Stimulated activated CD4-positive, alpha-beta T cell treated with anti-CD3 and anti-CD28 coated beads, TNF-alpha, amount 100 ng/mL, for 1 hour (primary cell): ENCODE measurements around the gene LCN10.
"Not testable (repeated sequence)": the region's sequence is repeated elsewhere in the genome, so short reads cannot be mapped to it uniquely, and the experiment has no call there.

Experiments
- DNase-seq, 3 donors: peaks; one replicate each; pipeline ENCODE4 v3.0.0-alpha.2; 2020; ENCODE audit warnings: low read depth in 3 of 3, low spot score in 1 of 3

Gene LCN10

GRCh38 chr9:136755302-136756133 lies 12.8 kb upstream of the LCN10 start:
- DNase-seq: not testable (repeated sequence)

DNA sequence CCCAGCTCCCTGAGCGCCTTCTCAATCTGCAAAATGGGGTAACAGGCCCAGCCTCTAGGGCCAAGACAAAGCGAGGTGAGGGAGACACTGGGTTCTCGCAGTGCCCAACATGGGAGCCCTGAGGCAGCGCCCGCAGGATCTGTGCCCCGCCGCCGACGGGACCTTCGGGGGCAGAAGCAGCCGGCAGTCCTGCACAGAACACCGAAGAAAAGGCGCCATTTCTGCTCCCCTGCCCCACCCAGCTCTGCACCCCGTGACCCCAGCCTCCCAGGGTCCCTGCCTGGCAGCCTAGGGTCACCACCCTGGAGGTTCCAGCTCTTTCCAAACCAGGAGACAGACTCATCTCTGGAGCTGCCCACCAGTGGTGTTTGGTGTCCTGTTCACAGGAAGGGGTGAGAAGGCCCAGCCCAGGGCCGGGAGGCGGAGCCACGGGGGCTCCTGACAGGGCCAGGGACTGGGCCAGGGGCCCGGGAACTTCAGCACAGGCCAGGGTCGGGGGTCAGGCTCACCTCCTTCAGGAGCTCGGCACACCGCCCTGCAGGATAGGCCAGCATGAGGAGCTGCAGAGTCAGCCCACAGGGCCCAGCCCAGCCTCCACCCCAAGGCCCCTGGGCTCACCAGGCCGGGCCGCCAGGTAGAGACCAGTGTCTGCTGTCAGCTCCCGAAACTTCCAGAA lies 12.0 kb upstream of the LCN10 start:
- DNase-seq: no peak

GRCh38 chr9:136754059-136754572 lies 11.4 kb upstream of the LCN10 start:
- DNase-seq: no peak

- no peak for DNase-seq
Measured at GRCh38 chr9:136753371-136754058, 10.8 kb upstream of the LCN10 start.

- DNase-seq: no peak
Measured at GRCh38 chr9:136751814-136752213, 9.1 kb upstream of the LCN10 start.

GRCh38 chr9:136751244-136751643 lies 8.5 kb upstream of the LCN10 start:
- no peak for DNase-seq

DNA sequence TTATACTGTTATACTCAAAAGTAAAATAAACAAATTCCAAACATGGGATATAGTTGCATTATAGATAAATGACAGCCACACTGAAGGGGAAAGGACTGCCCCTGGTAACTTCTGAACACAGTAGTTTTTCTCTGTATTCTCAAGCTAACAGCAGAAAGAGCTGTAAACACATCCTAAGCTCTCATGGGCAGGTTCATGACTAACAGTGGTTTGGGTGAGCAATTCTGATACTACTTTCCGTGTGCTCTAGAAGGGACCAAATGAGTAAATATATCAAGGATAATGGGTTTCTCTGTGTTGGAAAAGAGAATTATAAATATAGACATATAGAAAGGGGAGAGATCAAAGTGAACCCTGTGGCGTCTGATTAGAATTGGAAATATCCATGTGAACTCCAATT lies 7.8 kb upstream of the LCN10 start:
- DNase-seq: no peak

- DNase-seq: no peak
Measured at GRCh38 chr9:136748666-136749611, 6.2 kb upstream of the LCN10 start.

DNA sequence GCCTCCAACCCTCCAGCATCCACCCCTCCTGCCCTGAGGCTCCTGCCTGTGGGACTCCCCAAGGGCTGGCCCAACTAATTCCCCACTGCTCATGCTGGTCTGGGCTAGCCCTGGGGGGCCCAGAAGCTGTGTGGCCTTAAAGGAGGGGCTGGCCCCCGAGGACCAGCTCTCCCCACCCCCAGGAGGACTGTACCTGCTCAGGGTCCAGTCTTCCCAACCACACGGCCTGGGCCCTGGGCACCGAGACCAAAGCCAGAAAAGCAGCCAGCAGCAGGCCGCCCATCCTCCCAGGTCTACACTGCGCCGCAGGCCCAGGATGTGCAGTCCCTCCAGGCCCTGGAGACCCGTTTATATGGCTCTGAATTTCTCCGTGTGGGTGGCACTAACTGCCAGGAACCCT lies 5.5 kb upstream of the LCN10 start, which contains the start of gene LCN6:
TSS of gene LCN6 (minus strand) at position 325 of the 400 bp plus-strand sequence. CDS start at position 283, 42 bp downstream.
- DNase-seq: no peak

GRCh38 chr9:136747161-136748060 lies 4.7 kb upstream of the LCN10 start:
- DNase-seq: no peak

DNA sequence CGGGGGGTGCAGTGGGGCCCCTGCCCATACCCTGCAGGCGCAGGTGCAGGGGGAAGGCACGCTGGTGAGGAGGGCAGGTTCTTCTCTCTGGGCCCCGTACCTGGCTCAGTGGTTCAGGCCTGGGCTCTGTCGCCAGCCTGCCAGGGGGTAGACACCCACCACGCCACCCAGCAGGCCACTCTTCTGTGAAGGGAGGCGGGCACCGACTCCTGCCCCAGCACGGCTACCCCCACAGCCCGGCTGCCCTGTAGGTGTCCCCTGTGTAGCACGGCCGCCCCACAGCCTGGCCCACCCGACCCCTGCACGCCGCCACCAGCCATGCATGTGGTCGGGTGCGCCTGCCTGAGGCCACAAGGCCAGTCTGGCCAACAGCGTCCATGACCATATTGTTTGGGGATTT lies 3.9 kb upstream of the LCN10 start:
- DNase-seq: no peak

DNA sequence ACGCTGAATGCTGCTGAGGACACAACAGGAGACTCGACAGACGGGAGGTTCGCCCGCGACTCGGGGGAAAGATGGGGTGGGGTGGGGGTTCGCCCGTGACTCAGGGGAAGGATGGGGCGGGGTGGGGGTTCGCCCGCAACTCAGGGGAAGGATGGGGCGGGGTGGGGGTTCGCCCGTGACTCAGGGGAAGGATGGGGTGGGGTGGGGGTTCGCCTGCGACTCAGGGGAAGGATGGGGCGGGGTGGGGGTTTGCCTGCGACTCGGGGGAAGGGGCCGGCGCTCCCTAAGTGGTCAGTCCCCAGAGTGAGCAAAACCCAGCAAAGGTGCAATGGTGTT lies 3.4 kb upstream of the LCN10 start:
- no peak for DNase-seq

DNA sequence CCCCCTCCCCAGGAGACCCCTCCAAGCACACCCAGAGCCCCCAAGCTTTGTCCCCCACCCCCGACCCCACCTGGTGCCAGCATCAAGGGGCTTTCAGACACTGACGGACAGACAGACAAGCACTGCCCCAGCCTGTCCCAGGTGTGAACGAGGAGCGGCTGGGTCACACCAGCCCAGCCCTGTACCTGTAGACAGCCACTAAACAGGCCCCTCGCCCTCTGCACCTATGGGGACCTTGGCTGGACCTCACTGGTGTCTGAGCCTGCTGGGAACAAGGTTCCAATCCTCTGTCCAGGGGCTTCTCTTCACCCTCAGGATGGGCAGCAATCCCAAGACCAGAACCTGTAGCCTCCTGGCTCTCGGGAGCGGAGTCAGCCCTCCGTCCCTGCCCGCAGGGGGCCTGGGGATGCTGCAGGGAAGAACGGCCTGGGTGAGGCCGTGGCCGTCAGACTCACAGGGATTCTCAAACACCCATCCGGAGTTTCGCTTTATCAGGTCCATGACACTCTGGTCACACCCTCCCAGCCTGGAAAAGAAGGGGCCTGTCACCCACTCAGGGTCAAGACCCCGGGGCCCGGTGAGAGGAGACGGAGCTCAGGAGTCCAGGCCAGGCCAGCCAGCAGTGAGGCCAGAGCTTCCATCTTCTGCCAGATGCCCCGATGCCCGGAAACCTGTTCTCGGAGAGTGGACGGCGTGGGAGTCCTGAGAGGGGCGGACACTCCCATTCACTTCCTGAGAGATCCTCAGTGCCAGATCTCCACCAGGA lies 2.8 kb upstream of the LCN10 start:
- DNase-seq: no peak

DNA sequence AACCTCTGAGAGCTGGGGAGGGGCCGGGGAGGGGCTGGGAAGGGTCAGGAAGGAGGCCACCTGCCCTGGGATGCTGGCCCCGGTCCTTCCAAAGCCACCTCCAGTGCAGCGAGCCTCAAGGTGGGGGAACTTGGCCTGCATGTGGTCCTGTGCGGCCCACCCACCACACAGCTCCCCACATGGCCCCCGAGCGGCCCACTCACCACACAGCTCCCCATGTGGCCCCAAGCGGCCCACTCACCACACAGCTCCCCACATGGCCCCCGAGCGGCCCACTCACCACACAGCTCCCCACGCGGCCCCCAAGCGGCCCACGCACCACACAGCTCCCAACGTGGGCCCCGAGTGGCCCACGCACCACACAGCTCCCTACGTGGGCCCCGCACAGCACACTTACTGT lies 2.0 kb upstream of the LCN10 start:
- DNase-seq: no peak

DNA sequence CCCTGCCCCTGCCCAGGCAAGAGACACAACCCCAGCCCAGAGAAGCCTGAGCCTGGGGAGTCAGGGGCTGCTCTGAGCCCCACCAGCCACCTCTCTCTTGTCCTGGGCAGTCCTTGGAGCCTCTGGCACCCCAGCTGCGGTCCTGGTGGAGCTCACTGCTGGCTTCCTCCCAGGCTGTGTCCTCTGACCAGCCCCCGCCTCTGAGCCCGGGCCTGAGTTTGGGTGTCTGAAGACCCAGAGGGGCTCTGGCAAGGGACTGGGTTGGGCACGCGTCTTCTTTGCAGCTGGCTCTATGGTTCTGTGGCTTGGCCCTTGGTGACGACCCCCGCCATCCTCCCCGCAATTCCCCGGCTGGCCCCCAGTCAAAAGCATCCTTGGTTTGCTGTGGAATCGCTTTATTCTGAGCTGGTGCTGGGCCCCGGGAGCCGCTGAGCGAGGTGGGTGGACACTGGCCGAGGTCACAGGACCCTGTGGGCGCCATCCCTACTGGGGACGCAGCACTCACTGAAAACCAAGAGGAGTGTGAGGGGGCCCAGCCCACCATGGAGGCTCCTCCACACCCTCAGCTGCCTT lies 985 bp upstream of the LCN10 start:
- DNase-seq: no peak

DNA sequence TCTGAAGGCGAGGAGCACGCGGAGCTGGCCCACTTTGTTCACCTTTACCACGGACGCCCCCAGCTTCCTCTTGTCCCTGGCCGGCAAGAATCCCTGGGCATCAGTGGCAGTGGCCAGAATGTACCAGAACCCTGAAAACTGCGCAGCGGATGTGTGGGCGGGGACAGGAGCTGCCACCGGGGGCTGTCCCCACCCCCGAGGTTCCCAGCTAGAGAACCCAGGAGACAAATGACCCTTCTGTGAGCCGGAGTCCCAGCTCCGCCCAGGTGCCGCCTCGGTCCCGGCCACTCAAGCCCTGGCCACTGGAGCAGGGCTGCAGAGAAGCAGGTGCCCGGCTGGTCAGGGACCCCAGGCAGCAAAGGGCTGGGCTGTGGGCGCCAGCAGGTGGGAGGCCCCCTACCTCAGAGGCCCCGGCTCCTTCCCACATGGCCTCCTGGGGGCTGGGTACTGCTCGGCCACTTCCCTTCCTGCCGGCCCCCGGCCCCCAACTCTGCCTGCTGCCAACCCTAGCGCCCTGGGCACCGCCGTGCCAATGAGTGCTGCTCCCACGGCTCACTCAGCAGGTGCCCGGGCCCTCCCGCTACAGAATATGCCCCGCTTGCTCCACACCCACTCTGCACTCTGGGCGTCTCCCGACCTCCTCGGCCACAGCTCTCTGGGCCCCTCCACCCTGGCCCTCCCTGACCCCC lies 713 bp downstream of the LCN10 start:
- DNase-seq: no peak

DNA sequence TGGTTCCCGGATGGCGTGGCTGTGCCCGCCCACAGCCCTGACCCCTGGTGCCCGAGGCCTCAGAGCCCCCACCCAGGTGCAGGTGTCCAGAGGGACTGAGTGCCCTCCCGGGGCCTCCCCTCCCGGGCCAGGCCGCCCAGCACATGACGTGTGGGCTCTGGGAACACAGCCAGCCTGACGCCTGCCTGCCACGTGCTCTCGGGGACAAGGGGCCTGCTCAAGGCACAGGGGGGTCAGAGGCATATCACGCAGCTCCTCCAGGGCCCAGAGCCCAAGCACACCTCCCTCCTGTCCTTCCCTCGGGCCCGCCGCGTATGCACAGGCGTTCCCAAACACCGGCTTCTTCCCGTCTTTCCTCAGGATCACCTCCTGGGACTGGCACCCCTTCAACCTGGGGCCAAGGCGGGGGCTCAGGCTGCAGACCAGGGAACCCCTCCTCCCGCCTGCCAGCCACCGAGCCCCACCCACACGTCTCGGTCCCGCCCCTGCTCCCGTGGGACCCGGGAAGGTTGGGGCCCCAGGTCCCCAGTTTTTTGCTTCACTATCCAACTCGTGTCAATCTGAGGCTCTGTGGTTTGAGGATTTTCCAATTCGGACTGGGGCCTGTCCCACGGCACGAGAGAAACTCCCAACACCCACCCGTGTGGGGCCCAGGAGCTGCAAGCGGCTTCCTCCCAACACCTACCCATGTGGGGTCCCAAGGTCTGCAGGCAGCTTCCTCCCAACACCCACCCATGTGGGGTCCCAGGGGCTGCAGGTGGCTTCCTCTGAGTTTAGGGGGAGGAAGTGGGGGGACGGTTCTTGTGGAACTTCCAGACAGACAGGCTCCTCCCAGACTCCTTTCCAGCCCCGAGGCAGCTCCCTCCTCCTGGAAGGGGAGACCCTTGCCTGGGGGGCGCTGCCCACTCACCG lies 1.5 kb downstream of the LCN10 start:
- no peak for DNase-seq
